Measurements from ENCODE around the gene HIC1. TPM values are rescaled to one million over a fixed set of nuclear protein-coding genes. Genes with fewer than 3 reads are reported as not detected.
"Not testable (repeated sequence)": the region's sequence is repeated elsewhere in the genome, so short reads cannot be mapped to it uniquely, and the experiment has no call there.

The HIC1 gene
- total and polyA plus RNA-seq, 9 of the 15 experiments (the other 6 are each of a cell fraction or from before 2014, with no cell fraction given) = 0.01 to 2.5 (median 0.18) TPM

DNA sequence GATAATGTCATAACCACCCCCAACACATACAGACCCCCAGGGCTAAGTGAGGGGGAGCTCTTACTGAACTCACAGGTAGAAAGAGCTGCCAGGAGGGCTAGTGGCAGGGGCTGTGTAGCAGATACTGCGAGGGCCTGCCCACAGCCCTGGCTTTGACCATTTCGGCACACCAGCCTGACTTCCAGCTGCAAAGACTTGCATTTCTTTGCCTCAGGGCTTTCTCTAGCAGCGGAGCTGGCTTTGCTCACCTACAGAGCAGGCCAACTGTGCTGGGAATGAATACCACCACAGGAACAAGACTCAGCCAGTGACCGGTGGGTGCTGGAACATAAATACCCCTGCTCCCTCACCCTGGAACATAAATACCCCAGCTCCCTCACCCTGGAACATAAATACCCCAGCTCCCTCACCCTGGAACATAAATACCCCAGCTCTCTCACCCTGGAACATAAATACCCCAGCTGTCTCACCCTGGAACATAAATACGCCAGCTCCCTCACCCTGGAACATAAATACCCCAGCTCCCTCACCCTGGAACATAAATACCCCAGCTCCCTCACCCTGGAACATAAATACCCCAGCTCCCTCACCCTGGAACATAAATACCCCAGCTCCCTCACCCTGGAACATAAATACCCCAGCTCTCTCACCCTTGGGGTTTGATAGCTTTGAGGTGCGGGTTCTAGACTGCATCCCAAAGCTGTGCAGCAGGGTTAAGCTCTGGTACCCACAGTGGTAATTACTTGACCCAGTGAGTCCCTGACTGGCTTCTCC is 41.5 kb upstream of the HIC1 start:
- H3K4me3 ChIP-seq; in situ Hi-C loops (cut with MboI); H3K4me2 ChIP-seq (ENCODE audit: insufficient read depth, low read length); H4K20me1 ChIP-seq (replicated peaks; ENCODE audit: control insufficient read depth, insufficient read depth, low read length); H3K9me3 ChIP-seq (replicated peaks; ENCODE audit: control insufficient read depth, insufficient read depth, low read depth, low read length); H3K27ac ChIP-seq (ENCODE audit: extremely low read depth, low read depth, low read length); H3K79me2 ChIP-seq (ENCODE audit: control insufficient read depth, insufficient read depth, low read length); BruUV-seq (replicated peaks); FAIRE-seq; H3K9me1 ChIP-seq (ENCODE audit: control insufficient read depth, insufficient read depth, low read length); H3K4me1 ChIP-seq (replicated peaks in 1 of 2; ENCODE audit: control insufficient read depth in 2 of 2, insufficient read depth in 2 of 2, low read length in 2 of 2); DNase-seq (ENCODE audit: extremely low read depth in 1 of 4, low spot score in 3 of 4); ATAC-seq; CTCF ChIA-PET (ENCODE audit: low intra/inter-chr PET ratio); POLR2A ChIA-PET; H3K9ac ChIP-seq (ENCODE audit: insufficient read depth in 1 of 2, low read depth in 2 of 2, low read length in 2 of 2); intact Hi-C loops (cut with micrococcal nuclease); H3K36me3 ChIP-seq (ENCODE audit: control insufficient read depth, insufficient read depth, low read length); H2AFZ ChIP-seq (ENCODE audit: low read depth, low read length): not testable (repeated sequence)
- H3K27me3 ChIP-seq (ENCODE audit: control insufficient read depth in 2 of 2, insufficient read depth in 2 of 2, low read length in 2 of 2) = peaks cover 24 to 62% of the 10 kb centered on the region in 2 experiments
- WGBS (ENCODE audit: insufficient coverage, low coverage, missing lambda C conversion rate) = 0% methylated on average over 4 of the region's 6 CpGs

GRCh38 chr17:2013994-2014317 is 40.9 kb upstream of the HIC1 start:
- CTCF ChIA-PET (ENCODE audit: low intra/inter-chr PET ratio) = no interaction called here
- H3K9me3 ChIP-seq (replicated peaks; ENCODE audit: control insufficient read depth, insufficient read depth, low read depth, low read length) = no peaks in the 10 kb centered on the region
- no peaks in the 10 kb centered on the region for H3K36me3 ChIP-seq (ENCODE audit: control insufficient read depth, insufficient read depth, low read length)
- peaks cover 25 to 67% of the 10 kb centered on the region in 2 experiments for H3K27me3 ChIP-seq (ENCODE audit: control insufficient read depth in 2 of 2, insufficient read depth in 2 of 2, low read length in 2 of 2)
- TF ChIP-seq GABPA (tag; conservative IDR thresholded peaks at IDR 0.05; ENCODE audit: low read depth) (no peak), HMG20A (CRISPR knock-in tag; conservative IDR thresholded peaks at IDR 0.05) (no peak)
- no peak overlapping the region for H3K4me3 ChIP-seq
- no peak overlapping the region for H3K9ac ChIP-seq (ENCODE audit: insufficient read depth in 1 of 2, low read depth in 2 of 2, low read length in 2 of 2)
- ATAC-seq = no peak
- BruUV-seq (replicated peaks) = no TSS peak
- in situ Hi-C loops (cut with MboI) = no loop called here
- no peak for FAIRE-seq
- peaks cover 0 to 7% of the 10 kb centered on the region in 2 experiments; a peak in 2 of 5 replicates for H3K4me1 ChIP-seq (replicated peaks in 1 of 2; ENCODE audit: control insufficient read depth in 2 of 2, insufficient read depth in 2 of 2, low read length in 2 of 2)
- H4K20me1 ChIP-seq (replicated peaks; ENCODE audit: control insufficient read depth, insufficient read depth, low read length) = 0 out of 2 replicates have a peak, but pooled peaks cover 5% of the 10 kb centered on the region
- intact Hi-C loops (cut with micrococcal nuclease) = no loop called here
- DNase-seq (ENCODE audit: extremely low read depth in 1 of 4, low spot score in 3 of 4) = no peak
- H3K9me1 ChIP-seq (ENCODE audit: control insufficient read depth, insufficient read depth, low read length) = no peaks in the 10 kb centered on the region
- POLR2A ChIA-PET = no interaction called here
- H2AFZ ChIP-seq (ENCODE audit: low read depth, low read length) = no peak overlapping the region
- H3K79me2 ChIP-seq (ENCODE audit: control insufficient read depth, insufficient read depth, low read length) = no peaks in the 10 kb centered on the region
- WGBS (ENCODE audit: insufficient coverage, low coverage, missing lambda C conversion rate) = 18% methylated on average over 1 of the region's 1 CpG
- no peak overlapping the region for H3K27ac ChIP-seq (ENCODE audit: extremely low read depth, low read depth, low read length)
- H3K4me2 ChIP-seq (ENCODE audit: insufficient read depth, low read length) = no peak overlapping the region

Measured in K562 (cell line).